Upper lobe of left lung (tissue), 4 donors: ENCODE measurements around the gene MARK1.

Source experiments
- EP300 ChIP-seq, 4 donors: sonication (generic); formaldehyde crosslinking; IDR thresholded peaks; one replicate each; pipeline ENCODE4 v1.5.1; 2017; ENCODE audit warnings: antibody characterized with exemption in 4 of 4, control low read depth in 2 of 4
- TF ChIP-seq, protein P1 (sequence below), 6 experiments: fragments of 450-650 bp in 4 of 6; fragments of 200-600 bp in 2 of 6; sonication (generic) in 2 of 6; IDR thresholded peaks; one replicate each; pipeline ENCODE4 v1.5.1; 2016 to 2019; ENCODE audit warnings: antibody characterized with exemption in 6 of 6

DNA sequence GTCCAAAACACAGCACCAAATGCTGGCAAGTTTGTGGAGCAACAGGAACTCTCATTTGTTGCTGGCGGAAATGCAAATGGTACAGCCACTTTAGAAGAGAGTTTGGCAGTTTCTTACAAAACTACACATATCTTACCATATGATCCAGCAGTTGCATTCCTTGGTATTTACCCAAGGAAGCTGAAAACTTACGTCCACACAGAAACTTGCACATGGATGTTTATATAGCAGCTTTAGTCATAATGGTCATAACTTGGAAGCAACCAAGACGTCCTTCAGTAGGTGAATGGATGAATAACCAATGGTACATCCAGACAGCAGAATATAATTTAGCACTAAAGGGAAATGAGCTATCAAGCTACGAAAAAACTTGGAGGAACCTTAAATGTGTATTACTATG is 66.4 kb downstream of the MARK1 start:
- TF ChIP-seq, protein P1, sequence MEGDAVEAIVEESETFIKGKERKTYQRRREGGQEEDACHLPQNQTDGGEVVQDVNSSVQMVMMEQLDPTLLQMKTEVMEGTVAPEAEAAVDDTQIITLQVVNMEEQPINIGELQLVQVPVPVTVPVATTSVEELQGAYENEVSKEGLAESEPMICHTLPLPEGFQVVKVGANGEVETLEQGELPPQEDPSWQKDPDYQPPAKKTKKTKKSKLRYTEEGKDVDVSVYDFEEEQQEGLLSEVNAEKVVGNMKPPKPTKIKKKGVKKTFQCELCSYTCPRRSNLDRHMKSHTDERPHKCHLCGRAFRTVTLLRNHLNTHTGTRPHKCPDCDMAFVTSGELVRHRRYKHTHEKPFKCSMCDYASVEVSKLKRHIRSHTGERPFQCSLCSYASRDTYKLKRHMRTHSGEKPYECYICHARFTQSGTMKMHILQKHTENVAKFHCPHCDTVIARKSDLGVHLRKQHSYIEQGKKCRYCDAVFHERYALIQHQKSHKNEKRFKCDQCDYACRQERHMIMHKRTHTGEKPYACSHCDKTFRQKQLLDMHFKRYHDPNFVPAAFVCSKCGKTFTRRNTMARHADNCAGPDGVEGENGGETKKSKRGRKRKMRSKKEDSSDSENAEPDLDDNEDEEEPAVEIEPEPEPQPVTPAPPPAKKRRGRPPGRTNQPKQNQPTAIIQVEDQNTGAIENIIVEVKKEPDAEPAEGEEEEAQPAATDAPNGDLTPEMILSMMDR (IDR thresholded peaks at IDR 0.05), result no peak
- TF ChIP-seq EP300 (IDR thresholded peaks at IDR 0.05), result no peak
